Measurements from ENCODE around the gene RPL13A. TPM values are rescaled to one million over a fixed set of nuclear protein-coding genes. Genes with fewer than 3 reads are reported as not detected.

RPL13A gene
- total and polyA plus RNA-seq, 9 of the 15 experiments (the other 6 are each of a cell fraction or from before 2014, with no cell fraction given) = 1,744 to 5,482 (median 2,949) TPM

GRCh38 chr19:49451430-49452181 is 35.8 kb upstream of the RPL13A start, which contains the start of gene PIH1D1 (continued):
- TF ChIP-seq GABPA (tag; conservative IDR thresholded peaks at IDR 0.05; ENCODE audit: low read depth) (peak; percentile 98), KDM2B (CRISPR knock-in tag; IDR thresholded peaks at IDR 0.05) (0 out of 2 replicates have a peak, but pooled peaks have one; percentile 34), TGIF2 (CRISPR knock-in tag; IDR thresholded peaks at IDR 0.05) (no peak), LCOR (CRISPR knock-in tag; IDR thresholded peaks at IDR 0.05) (peak; percentile 50; the same call in 1 of the 2 replicates), NBN (IDR thresholded peaks at IDR 0.05; ENCODE audit: low read depth) (peak; percentile 39; the same call in 1 of the 2 replicates), TCF3 (CRISPR knock-in tag; IDR thresholded peaks at IDR 0.05) (peak; percentile 4; the same call in 1 of the 2 replicates), ZNF639 (CRISPR knock-in tag; conservative IDR thresholded peaks at IDR 0.05 in 1 of 2, IDR thresholded peaks at IDR 0.05 in 1 of 2) (0 out of 4 replicates have a peak, but pooled peaks of 1 of the 2 experiments have one; percentile 7), HDAC1 (IDR thresholded peaks at IDR 0.05) (peak in 1 of 2 experiments; percentile 73; a peak in 2 of 4 replicates), ELF1 (tag; IDR thresholded peaks at IDR 0.05) (peak; percentile 93), ZNF518B (CRISPR knock-in tag; IDR thresholded peaks at IDR 0.05) (no peak), SOX6 (IDR thresholded peaks at IDR 0.05) (no peak), ARID4B (CRISPR knock-in tag; IDR thresholded peaks at IDR 0.05) (peak; percentile 39; the same call in 1 of the 2 replicates), PYGO2 (tag; IDR thresholded peaks at IDR 0.05) (no peak), NR1H2 (CRISPR knock-in tag; IDR thresholded peaks at IDR 0.05) (no peak), E2F6 (IDR thresholded peaks at IDR 0.05; ENCODE audit: borderline replicate concordance in 1 of 2, extremely low read depth in 1 of 2, insufficient read depth in 1 of 2, insufficient read length in 1 of 2, low read depth in 1 of 2, low read length in 1 of 2, poor library complexity in 1 of 2, severe bottlenecking in 1 of 2) (peak in 1 of 2 experiments; percentile 27)
